Ovary (tissue), 9 donors: Measurements from ENCODE around the gene RAP1GAP. TPM values are rescaled to one million over a fixed set of nuclear protein-coding genes. Genes with fewer than 3 reads are reported as not detected.

Source experiments
- DNase-seq, 5 donors: peaks; one replicate each; pipeline ENCODE4 v3.0.0-alpha.2; 2019 to 2020
- H3K27ac ChIP-seq, 2 donors: fragments of 200-600 bp; one replicate each; pipeline versions ENCODE4 v1.5.1 to v1.8.0; 2019 to 2022
- H3K27me3 ChIP-seq: fragments of 200-600 bp; one replicate; pipeline ENCODE4 v1.8.0; 2022
- H3K36me3 ChIP-seq: fragments of 200-600 bp; sonication (generic); one replicate; pipeline ENCODE4 v1.5.1; 2019
- H3K4me1 ChIP-seq: one replicate; pipeline ENCODE4 v1.8.1; 2013; ENCODE audit warnings: mild to moderate bottlenecking, moderate library complexity; ENCODE audit not compliant: insufficient read depth
- H3K4me3 ChIP-seq: fragments of 200-600 bp; sonication (generic); one replicate; pipeline ENCODE4 v1.5.1; 2017
- H3K9me3 ChIP-seq, 2 donors: fragments of 200-600 bp in 1 of 2; sonication (generic) in 1 of 2; one replicate each; pipeline versions ENCODE4 v1.5.1 to v1.8.1; 2013 to 2019; ENCODE audit warnings: mild to moderate bottlenecking in 1 of 2, moderate library complexity in 1 of 2
- EP300 ChIP-seq: sonication (generic); formaldehyde crosslinking; IDR thresholded peaks from one replicate; pipeline ENCODE4 v1.6.1; 2017; ENCODE audit warnings: antibody characterized with exemption
- POLR2A ChIP-seq: fragments of 450-650 bp; IDR thresholded peaks from one replicate; pipeline ENCODE4 v1.6.1; 2017; ENCODE audit warnings: antibody characterized with exemption, mild to moderate bottlenecking, moderate library complexity
- whole genome bisulfite sequencing, 3 donors: extraction: QIAGEN DNeasy Blood & Tissue Kit in 1 of 3; methylation state at CpG; one replicate each; pipeline versions ENCODE4 v1.1.5 to v1.1.7; 2013 to 2017; 5-methylcytosine and 5-hydroxymethylcytosine counted together
- intact Hi-C, 4 donors: fragments of 100-400 bp; cut with DNase I; formaldehyde crosslinking; loops; one replicate each; pipeline versions ENCODE4 v1.11.0 to v1.15.1; 2022 to 2023
- polyA plus RNA-seq, 2 donors: library from polyadenylated mRNA; stranded (reverse); fragments of 200-250 nt in 1 of 2; fragments of 350-450 nt in 1 of 2; fragmentation: Illumina TruSeq in 1 of 2; extraction: RNeasy Lipid Tissue Mini Kit (QIAGEN cat#74804) in 1 of 2; gene quantifications; one replicate each; pipeline ENCODE4 v1.2.3, GENCODE V29; 2013 to 2014
- total RNA-seq, 7 donors: library from RNA; depleted of rRNA in 2 of 7; stranded (reverse); fragments of >200 nt in 2 of 7; fragmentation: NEBNext Ultra II Directional in 3 of 7; extraction: Animal tissue kit (Norgen Biotek cat#: 25700) in 3 of 7; gene quantifications; one replicate each; pipeline versions ENCODE4 v1.1.0 to v1.2.4, GENCODE V29; 2016 to 2023
- TF ChIP-seq, protein P1 (sequence below), 3 donors: fragments of 450-650 bp in 2 of 3; fragments of 200-600 bp in 1 of 3; IDR thresholded peaks; one replicate each; pipeline versions ENCODE4 v1.5.1 to v1.8.0; 2016 to 2022; ENCODE audit warnings: antibody characterized with exemption in 3 of 3, mild to moderate bottlenecking in 1 of 3
- donor health status: DM: no; HTN: no; CAD: no; lungs with moderate emphysema.
- donor health status: DM: no; HTN: no; CAD: no.
- donor health status: Bipolar disorder and iron deficiency.
- donor health status: DM: yes; HTN: yes; CAD: no.
- donor health status: DM: no; HTN: no; CAD: no.
- donor health status: DM: yes; HTN: yes; CAD: no.

Gene RAP1GAP
- total and polyA plus RNA-seq, 9 donors: 0.60 to 9.4 (median 2.8) TPM

DNA sequence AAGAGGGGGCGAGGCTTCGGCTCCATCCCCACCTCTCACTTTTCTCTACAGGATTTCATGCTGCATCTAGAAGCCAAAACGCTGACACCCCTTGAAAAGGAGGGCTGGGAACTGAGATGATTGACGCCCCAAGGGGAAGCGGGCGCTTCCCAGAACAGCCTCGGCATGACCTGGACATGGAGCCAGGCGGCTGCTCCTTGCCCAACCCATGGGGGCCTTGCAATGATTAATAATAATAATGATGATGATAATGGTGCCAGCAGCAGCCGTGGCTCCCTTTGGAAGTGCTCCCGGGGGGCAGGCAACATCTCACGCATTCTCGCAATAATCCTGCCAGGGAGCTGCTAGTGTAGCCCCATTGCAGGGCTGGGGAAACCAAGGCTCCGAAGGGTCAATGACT lies 78.2 kb downstream of the RAP1GAP start:
- Histone ChIP-seq H3K27ac (no peak overlapping the region), H3K4me3 (no peak overlapping the region), H3K27me3 (no peaks in the 10 kb centered on the region), H3K4me1 (no peaks in the 10 kb centered on the region), H3K36me3 (no peaks in the 10 kb centered on the region), H3K9me3 (no peaks in the 10 kb centered on the region)
- DNase-seq: no peak
- TF ChIP-seq, protein P1, sequence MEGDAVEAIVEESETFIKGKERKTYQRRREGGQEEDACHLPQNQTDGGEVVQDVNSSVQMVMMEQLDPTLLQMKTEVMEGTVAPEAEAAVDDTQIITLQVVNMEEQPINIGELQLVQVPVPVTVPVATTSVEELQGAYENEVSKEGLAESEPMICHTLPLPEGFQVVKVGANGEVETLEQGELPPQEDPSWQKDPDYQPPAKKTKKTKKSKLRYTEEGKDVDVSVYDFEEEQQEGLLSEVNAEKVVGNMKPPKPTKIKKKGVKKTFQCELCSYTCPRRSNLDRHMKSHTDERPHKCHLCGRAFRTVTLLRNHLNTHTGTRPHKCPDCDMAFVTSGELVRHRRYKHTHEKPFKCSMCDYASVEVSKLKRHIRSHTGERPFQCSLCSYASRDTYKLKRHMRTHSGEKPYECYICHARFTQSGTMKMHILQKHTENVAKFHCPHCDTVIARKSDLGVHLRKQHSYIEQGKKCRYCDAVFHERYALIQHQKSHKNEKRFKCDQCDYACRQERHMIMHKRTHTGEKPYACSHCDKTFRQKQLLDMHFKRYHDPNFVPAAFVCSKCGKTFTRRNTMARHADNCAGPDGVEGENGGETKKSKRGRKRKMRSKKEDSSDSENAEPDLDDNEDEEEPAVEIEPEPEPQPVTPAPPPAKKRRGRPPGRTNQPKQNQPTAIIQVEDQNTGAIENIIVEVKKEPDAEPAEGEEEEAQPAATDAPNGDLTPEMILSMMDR (IDR thresholded peaks at IDR 0.05): no peak
- TF ChIP-seq POLR2A (no peak), EP300 (no peak)
- 44 to 48% (median 47%) methylated on average over 13 of the region's 13 CpGs for WGBS, 3 donors
- intact Hi-C loops: loop anchor here in 1 of 4 donors (10.0 kb wide), 1 partner anchor 206 kb away; no protein-coding TSS in a partner anchor

- 30 to 43% (median 41%) methylated on average over 16 to 23 of the region's 23 CpGs for WGBS, 3 donors
These were observed 78.9 kb downstream of the RAP1GAP start for GRCh38 chr1:21590126-21590880.

GRCh38 chr1:21589618-21590017 lies 79.5 kb downstream of the RAP1GAP start:
- Histone ChIP-seq H3K9me3 (no peaks in the 10 kb centered on the region), H3K4me3 (no peak overlapping the region), H3K27ac (no peak overlapping the region), H3K36me3 (no peaks in the 10 kb centered on the region), H3K4me1 (no peaks in the 10 kb centered on the region), H3K27me3 (no peaks in the 10 kb centered on the region)
- no peak for DNase-seq
- TF ChIP-seq EP300 (no peak), POLR2A (no peak)
- TF ChIP-seq, protein P1 (IDR thresholded peaks at IDR 0.05): no peak
- WGBS, 3 donors: 77 to 90% (median 81%) methylated on average over 5 of the region's 5 CpGs
- intact Hi-C loops: loop anchor here in 1 of 4 donors (10.0 kb wide), 1 partner anchor 205 kb away; no protein-coding TSS in a partner anchor

More at GRCh38 chr1:21590126-21590880, 78.9 kb downstream of the RAP1GAP start:
- no peaks in the 10 kb centered on the region for H3K27me3 ChIP-seq
- no peak for DNase-seq
- no peaks in the 10 kb centered on the region for H3K4me1 ChIP-seq
- H3K4me3 ChIP-seq: no peak overlapping the region
- no peak for TF ChIP-seq EP300
- H3K36me3 ChIP-seq: no peaks in the 10 kb centered on the region
- intact Hi-C loops: loop anchor here in 1 of 4 donors (10.0 kb wide), 1 partner anchor 206 kb away; no protein-coding TSS in a partner anchor
- H3K27ac ChIP-seq: no peak overlapping the region
- H3K9me3 ChIP-seq: no peaks in the 10 kb centered on the region

DNA sequence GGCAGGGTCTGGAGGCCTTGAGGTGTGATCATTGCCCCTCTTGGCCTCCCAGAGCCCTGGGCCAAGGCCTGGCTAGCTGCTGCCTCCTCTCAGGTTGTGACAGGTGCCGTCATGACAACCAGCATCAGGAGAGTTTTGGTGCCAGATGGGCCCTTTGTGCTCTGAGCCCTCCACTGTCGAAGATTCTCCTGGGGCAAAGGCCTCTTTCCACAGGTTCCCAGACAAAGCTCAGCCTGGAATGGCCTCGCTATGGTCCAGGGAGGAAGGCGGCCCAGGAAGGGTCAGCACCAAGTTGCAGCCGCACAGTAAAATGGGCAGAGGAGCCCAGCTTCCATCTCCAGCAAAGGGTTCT lies 81.6 kb downstream of the RAP1GAP start:
- Histone ChIP-seq H3K4me1 (no peaks in the 10 kb centered on the region), H3K36me3 (no peaks in the 10 kb centered on the region), H3K9me3 (no peaks in the 10 kb centered on the region), H3K27me3 (no peaks in the 10 kb centered on the region), H3K4me3 (no peak overlapping the region), H3K27ac (no peak overlapping the region)
- intact Hi-C loops: no loop called here
- no peak for DNase-seq
- 83 to 92% (median 92%) methylated on average over 5 of the region's 5 CpGs for WGBS, 3 donors
- TF ChIP-seq EP300 (no peak), POLR2A (no peak)
- TF ChIP-seq, protein P1 (IDR thresholded peaks at IDR 0.05): no peak
